ENCODE data around the gene RASA1.

The RASA1 gene

DNA sequence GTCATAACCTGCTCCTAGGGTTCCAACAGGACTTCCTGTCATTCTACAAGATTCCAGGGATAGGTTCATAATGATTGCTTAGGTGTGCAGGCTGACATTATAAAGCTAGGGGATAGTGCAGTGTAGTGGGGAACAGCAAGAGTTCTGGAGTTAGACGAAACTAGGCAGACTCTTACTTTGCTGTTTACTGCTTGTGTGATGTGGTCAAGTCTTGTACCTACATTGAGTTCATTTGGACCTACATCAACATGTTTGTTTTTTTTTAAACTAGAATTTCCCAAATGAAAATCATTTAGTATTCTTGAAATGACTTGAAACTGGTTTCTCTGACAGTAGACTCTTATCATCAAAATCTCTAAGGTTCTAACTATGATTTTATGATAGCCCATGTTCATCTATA, 166.3 kb downstream of the RASA1 start:
- Histone ChIP-seq H2BK120ac (ENCODE audit: low read depth, low read length) (no peak overlapping the region), H3K9ac (ENCODE audit: low read length) (no peak overlapping the region), H3K4me3 (ENCODE audit: insufficient read depth in 1 of 2, low read depth in 1 of 2, low read length in 2 of 2) (no peak overlapping the region), H3K4me1 (ENCODE audit: control insufficient read depth, insufficient read depth, low read depth, low read length) (no peaks in the 10 kb centered on the region), H3K79me1 (replicated peaks; ENCODE audit: low read length, poor library complexity, severe bottlenecking) (no peaks in the 10 kb centered on the region), H3K27ac (ENCODE audit: low read length, poor library complexity, severe bottlenecking) (no peak overlapping the region), H3K27me3 (ENCODE audit: control insufficient read depth in 1 of 2, insufficient read depth in 1 of 2, low read length in 2 of 2) (peaks cover 0 to 3% of the 10 kb centered on the region in 2 experiments), H2BK5ac (ENCODE audit: low read depth, low read length, poor library complexity, severe bottlenecking) (no peak overlapping the region), H2AFZ (ENCODE audit: low read depth, low read length) (no peak overlapping the region), H3K4me2 (ENCODE audit: low read length, poor library complexity, severe bottlenecking) (no peak overlapping the region), H2BK15ac (ENCODE audit: low read depth, poor library complexity, severe bottlenecking) (no peak overlapping the region), H4K91ac (ENCODE audit: low read length) (no peak overlapping the region), H3K18ac (ENCODE audit: low read depth in 1 of 2, low read length in 2 of 2) (no peak overlapping the region), H3K4ac (ENCODE audit: low read depth in 1 of 2, low read length in 2 of 2) (no peak overlapping the region), H2BK12ac (ENCODE audit: low read length in 2 of 2) (no peak overlapping the region), H3K14ac (ENCODE audit: low read length in 2 of 2) (no peak overlapping the region), H3K36me3 (ENCODE audit: control insufficient read depth in 1 of 2, insufficient read depth in 2 of 2, low read depth in 1 of 2, low read length in 2 of 2) (no peaks in the 10 kb centered on the region), H4K8ac (ENCODE audit: low read length) (no peak overlapping the region), H3K9me3 (ENCODE audit: control insufficient read depth, low read length) (no peaks in the 10 kb centered on the region), H2AK5ac (ENCODE audit: low read length, severe bottlenecking) (no peak overlapping the region), H3K23ac (ENCODE audit: low read length in 2 of 2) (no peak overlapping the region)
- WGBS = 83% methylated on average over 1 of the region's 1 CpG
- no peak for DNase-seq

DNA sequence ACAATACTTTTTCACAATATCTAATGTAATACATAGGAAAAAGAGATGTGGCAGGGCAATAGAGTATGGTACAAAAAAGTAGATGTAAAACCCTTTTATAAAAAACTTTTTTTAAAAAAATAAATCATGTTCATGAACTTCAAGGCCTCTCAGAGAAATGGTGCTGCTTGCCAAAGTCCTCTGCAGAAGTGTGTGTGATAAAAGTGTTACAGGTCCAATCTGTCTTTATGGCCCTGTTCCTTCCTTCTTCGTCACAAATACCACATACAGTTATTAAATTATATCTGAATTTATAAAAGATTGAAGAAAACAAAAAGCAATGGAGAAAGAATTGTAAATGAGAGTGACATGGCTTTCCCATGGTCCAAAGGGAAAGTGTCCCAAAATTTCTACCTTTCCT, 166.8 kb downstream of the RASA1 start:
- peaks cover 0 to 3% of the 10 kb centered on the region in 2 experiments for H3K27me3 ChIP-seq (ENCODE audit: control insufficient read depth in 1 of 2, insufficient read depth in 1 of 2, low read length in 2 of 2)

DNA sequence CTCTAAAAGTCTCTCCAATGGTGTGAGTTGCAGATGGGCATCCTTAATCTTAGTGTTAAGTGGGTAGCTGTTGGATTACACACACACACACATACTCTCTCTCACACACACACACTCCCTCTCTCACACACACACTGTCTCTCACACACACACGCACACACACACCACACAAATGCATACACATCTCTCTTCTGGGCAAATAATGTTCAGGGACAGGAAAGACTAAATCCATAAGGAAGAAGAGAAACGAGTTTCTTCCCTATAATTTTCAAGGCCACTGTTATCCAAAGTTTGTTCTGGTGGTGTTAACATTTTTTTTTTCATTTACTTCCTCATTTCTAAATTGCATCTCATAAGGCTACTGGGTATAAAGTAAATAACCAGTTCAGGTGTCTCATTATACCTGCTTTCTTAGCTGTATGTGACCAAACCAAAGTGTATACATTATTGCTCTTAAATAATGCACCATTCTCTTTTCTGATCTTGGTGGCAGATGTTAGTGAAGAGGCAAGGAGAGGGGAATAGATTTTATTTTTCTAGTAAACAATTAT, 167.5 kb downstream of the RASA1 start:
- Histone ChIP-seq H4K91ac (ENCODE audit: low read length) (no peak overlapping the region), H3K4me1 (ENCODE audit: control insufficient read depth, insufficient read depth, low read depth, low read length) (no peaks in the 10 kb centered on the region), H3K4me2 (ENCODE audit: low read length, poor library complexity, severe bottlenecking) (no peak overlapping the region), H3K4ac (ENCODE audit: low read depth in 1 of 2, low read length in 2 of 2) (no peak overlapping the region), H3K4me3 (ENCODE audit: insufficient read depth in 1 of 2, low read depth in 1 of 2, low read length in 2 of 2) (no peak overlapping the region), H3K79me1 (replicated peaks; ENCODE audit: low read length, poor library complexity, severe bottlenecking) (no peaks in the 10 kb centered on the region), H3K9ac (ENCODE audit: low read length) (no peak overlapping the region), H4K8ac (ENCODE audit: low read length) (no peak overlapping the region), H3K23ac (ENCODE audit: low read length in 2 of 2) (no peak overlapping the region), H3K27me3 (ENCODE audit: control insufficient read depth in 1 of 2, insufficient read depth in 1 of 2, low read length in 2 of 2) (peaks cover 0 to 3% of the 10 kb centered on the region in 2 experiments), H3K9me3 (ENCODE audit: control insufficient read depth, low read length) (peaks cover 2% of the 10 kb centered on the region), H3K18ac (ENCODE audit: low read depth in 1 of 2, low read length in 2 of 2) (no peak overlapping the region), H2AFZ (ENCODE audit: low read depth, low read length) (no peak overlapping the region), H2AK5ac (ENCODE audit: low read length, severe bottlenecking) (no peak overlapping the region), H3K36me3 (ENCODE audit: control insufficient read depth in 1 of 2, insufficient read depth in 2 of 2, low read depth in 1 of 2, low read length in 2 of 2) (no peaks in the 10 kb centered on the region), H3K27ac (ENCODE audit: low read length, poor library complexity, severe bottlenecking) (no peak overlapping the region), H2BK12ac (ENCODE audit: low read length in 2 of 2) (no peak overlapping the region), H2BK5ac (ENCODE audit: low read depth, low read length, poor library complexity, severe bottlenecking) (no peak overlapping the region), H3K14ac (ENCODE audit: low read length in 2 of 2) (no peak overlapping the region), H2BK120ac (ENCODE audit: low read depth, low read length) (no peak overlapping the region), H2BK15ac (ENCODE audit: low read depth, poor library complexity, severe bottlenecking) (no peak overlapping the region)
- WGBS = 95% methylated on average over 1 of the region's 2 CpGs
- DNase-seq = no peak

More for the DNA sequence above, 166.8 kb downstream of the RASA1 start:
- Histone ChIP-seq H2AK5ac (ENCODE audit: low read length, severe bottlenecking) (no peak overlapping the region), H2BK5ac (ENCODE audit: low read depth, low read length, poor library complexity, severe bottlenecking) (no peak overlapping the region), H3K79me1 (replicated peaks; ENCODE audit: low read length, poor library complexity, severe bottlenecking) (no peaks in the 10 kb centered on the region), H2BK120ac (ENCODE audit: low read depth, low read length) (no peak overlapping the region), H2AFZ (ENCODE audit: low read depth, low read length) (no peak overlapping the region), H2BK15ac (ENCODE audit: low read depth, poor library complexity, severe bottlenecking) (no peak overlapping the region), H3K9me3 (ENCODE audit: control insufficient read depth, low read length) (no peaks in the 10 kb centered on the region), H3K14ac (ENCODE audit: low read length in 2 of 2) (no peak overlapping the region), H4K91ac (ENCODE audit: low read length) (no peak overlapping the region), H3K9ac (ENCODE audit: low read length) (no peak overlapping the region), H3K4me1 (ENCODE audit: control insufficient read depth, insufficient read depth, low read depth, low read length) (no peaks in the 10 kb centered on the region), H3K36me3 (ENCODE audit: control insufficient read depth in 1 of 2, insufficient read depth in 2 of 2, low read depth in 1 of 2, low read length in 2 of 2) (no peaks in the 10 kb centered on the region), H3K4me3 (ENCODE audit: insufficient read depth in 1 of 2, low read depth in 1 of 2, low read length in 2 of 2) (no peak overlapping the region), H3K18ac (ENCODE audit: low read depth in 1 of 2, low read length in 2 of 2) (no peak overlapping the region), H3K4ac (ENCODE audit: low read depth in 1 of 2, low read length in 2 of 2) (no peak overlapping the region), H3K23ac (ENCODE audit: low read length in 2 of 2) (no peak overlapping the region), H3K27ac (ENCODE audit: low read length, poor library complexity, severe bottlenecking) (no peak overlapping the region), H4K8ac (ENCODE audit: low read length) (no peak overlapping the region), H3K4me2 (ENCODE audit: low read length, poor library complexity, severe bottlenecking) (no peak overlapping the region), H2BK12ac (ENCODE audit: low read length in 2 of 2) (no peak overlapping the region)
- no peak for DNase-seq
- no CpG with 5 or more reads among the region's 1 CpG for WGBS

DNA sequence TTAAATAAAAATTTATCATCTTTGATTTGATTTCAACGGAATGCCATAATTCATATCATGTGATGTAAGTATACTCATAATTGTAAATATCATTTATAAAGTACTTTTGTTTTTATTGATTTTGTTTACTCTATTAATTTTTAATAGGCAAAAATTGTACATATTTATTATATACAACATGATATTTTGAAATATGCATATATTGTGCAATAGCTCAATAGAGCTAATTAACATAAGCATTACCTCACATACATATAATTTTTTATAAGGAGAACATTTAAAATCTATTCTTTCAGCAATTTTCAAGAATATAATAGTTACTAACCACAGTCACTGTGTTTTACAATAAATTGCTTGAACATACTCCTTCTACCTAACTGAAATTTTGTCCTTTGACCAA, 170.0 kb downstream of the RASA1 start:
- Histone ChIP-seq H3K9me3 (ENCODE audit: control insufficient read depth, low read length) (peaks cover 2% of the 10 kb centered on the region), H3K36me3 (ENCODE audit: control insufficient read depth in 1 of 2, insufficient read depth in 2 of 2, low read depth in 1 of 2, low read length in 2 of 2) (no peaks in the 10 kb centered on the region), H3K4me1 (ENCODE audit: control insufficient read depth, insufficient read depth, low read depth, low read length) (no peaks in the 10 kb centered on the region), H3K27me3 (ENCODE audit: control insufficient read depth in 1 of 2, insufficient read depth in 1 of 2, low read length in 2 of 2) (no peaks in the 10 kb centered on the region), H3K14ac (ENCODE audit: low read length in 2 of 2) (no peak overlapping the region), H3K18ac (ENCODE audit: low read depth in 1 of 2, low read length in 2 of 2) (no peak overlapping the region), H2BK120ac (ENCODE audit: low read depth, low read length) (no peak overlapping the region), H3K27ac (ENCODE audit: low read length, poor library complexity, severe bottlenecking) (no peak overlapping the region), H3K79me1 (replicated peaks; ENCODE audit: low read length, poor library complexity, severe bottlenecking) (no peaks in the 10 kb centered on the region), H2AK5ac (ENCODE audit: low read length, severe bottlenecking) (no peak overlapping the region), H3K4me3 (ENCODE audit: insufficient read depth in 1 of 2, low read depth in 1 of 2, low read length in 2 of 2) (no peak overlapping the region), H3K4ac (ENCODE audit: low read depth in 1 of 2, low read length in 2 of 2) (no peak overlapping the region), H2BK12ac (ENCODE audit: low read length in 2 of 2) (no peak overlapping the region), H4K91ac (ENCODE audit: low read length) (no peak overlapping the region), H3K9ac (ENCODE audit: low read length) (no peak overlapping the region), H3K4me2 (ENCODE audit: low read length, poor library complexity, severe bottlenecking) (no peak overlapping the region), H2AFZ (ENCODE audit: low read depth, low read length) (no peak overlapping the region), H3K23ac (ENCODE audit: low read length in 2 of 2) (no peak overlapping the region), H2BK15ac (ENCODE audit: low read depth, poor library complexity, severe bottlenecking) (no peak overlapping the region), H2BK5ac (ENCODE audit: low read depth, low read length, poor library complexity, severe bottlenecking) (no peak overlapping the region), H4K8ac (ENCODE audit: low read length) (no peak overlapping the region)
- no peak for DNase-seq
- WGBS = no CpG with 5 or more reads among the region's 1 CpG

All from mesenchymal stem cell (in vitro differentiated cells and primary cell).